Skin of body (tissue), 3 donors: ENCODE measurements around the gene STAC3. TPM values are rescaled to one million over a fixed set of nuclear protein-coding genes. Genes with fewer than 3 reads are reported as not detected.

Source experiments
- DNase-seq: peaks from one replicate; lab custom pipeline; 2025; lab: John Stamatoyannopoulos, UW
- small RNA-seq: library from RNA; depleted of rRNA; stranded (forward); fragments of <200 nt; gene quantifications from one replicate; pipeline ENCODE3, GENCODE V24; 2014; ENCODE audit warnings: low replicate concordance
- total RNA-seq: library from RNA; depleted of rRNA; stranded (reverse); fragments of >200 nt; gene quantifications from one replicate; pipeline ENCODE4 v1.2.3, GENCODE V29; 2014

STAC3 gene
- total RNA-seq, 1 donor from 2014 or later, result 20.2 TPM

- no peak for DNase-seq
These were observed 55.8 kb downstream of the STAC3 start for GRCh38 chr12:57195186-57195585.

- DNase-seq, result no peak
These were observed 56.7 kb downstream of the STAC3 start for GRCh38 chr12:57194253-57194652.

- DNase-seq, result no peak
These were observed 57.2 kb downstream of the STAC3 start for GRCh38 chr12:57193706-57194245.

Small RNA genes lying within 50 kb of the gene (small RNA-seq; reads per million reads assigned to genes)
- 0.09 reads per million for gene MIR1228

Other genes with a start within 250 kb of the STAC3 start
- gene ZBTB39, start 244.6 kb downstream of the STAC3 start, total RNA-seq, result 4.8 TPM
- gene TAC3, start 234.7 kb downstream of the STAC3 start, total RNA-seq, result not detected
- gene MYO1A, start 201.1 kb downstream of the STAC3 start, total RNA-seq, result 0.69 TPM
- 12.5 TPM for gene NEMP1, start 172.4 kb downstream of the STAC3 start, total RNA-seq
- gene NAB2, start 162.1 kb downstream of the STAC3 start, total RNA-seq, result 35.7 TPM
- gene STAT6, start 139.8 kb downstream of the STAC3 start, total RNA-seq, result 82.7 TPM
- 149 TPM for gene LRP1, start 122.7 kb downstream of the STAC3 start, total RNA-seq
- gene LRP1-AS, start 103.6 kb downstream of the STAC3 start, total RNA-seq, result not detected
- gene NXPH4, start 34.4 kb downstream of the STAC3 start, total RNA-seq, result 6.6 TPM
- gene SHMT2, start 21.5 kb downstream of the STAC3 start, total RNA-seq, result 48.8 TPM
- gene R3HDM2, start 179.9 kb upstream of the STAC3 start, total RNA-seq, result 32.9 TPM
- gene INHBC, start 183.6 kb upstream of the STAC3 start, total RNA-seq, result not detected
- 0.10 TPM for gene INHBE, start 204.1 kb upstream of the STAC3 start, total RNA-seq
- gene GLI1, start 208.6 kb upstream of the STAC3 start, total RNA-seq, result 7.2 TPM
- gene ARHGAP9, start 228.7 kb upstream of the STAC3 start, total RNA-seq, result 5.0 TPM
- 51.8 TPM for gene MARS1, start 236.9 kb upstream of the STAC3 start, total RNA-seq